ENCODE measurements around the gene CHML.
A peak's percentile ranks its signal among the peaks of the same experiment; 100 is the strongest.

CHML gene

DNA sequence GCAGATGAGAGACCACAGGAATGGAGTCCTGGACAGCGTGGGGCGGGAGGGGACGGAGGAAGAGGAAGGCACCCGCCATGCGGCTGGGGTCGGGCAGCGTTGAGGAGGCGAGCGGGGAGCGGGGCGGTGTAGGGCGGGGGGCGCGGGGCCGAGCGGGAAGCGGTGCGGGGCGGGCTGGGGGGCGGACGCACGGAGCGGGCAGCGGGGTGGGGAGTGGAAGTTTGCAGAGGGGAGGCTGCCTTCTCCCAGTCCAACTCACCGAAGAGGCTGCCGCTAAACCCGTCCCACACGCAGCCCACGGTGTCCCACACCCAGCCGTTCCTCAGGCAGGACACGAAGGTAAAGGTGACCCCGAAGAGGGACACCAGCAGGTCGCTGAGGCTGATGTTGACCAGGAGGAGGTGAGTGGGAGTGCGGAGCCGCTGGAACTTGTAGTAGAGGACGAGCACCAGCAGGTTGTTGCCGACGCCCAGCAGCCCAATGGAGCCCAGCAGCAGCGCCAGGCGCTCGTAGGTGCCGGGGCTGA is 483 bp downstream of the CHML start (continued):
- TF ChIP-seq SCRT1 (tag by site-specific recombination; IDR thresholded peaks at IDR 0.05; ENCODE audit: borderline replicate concordance) (no peak), ZFP69B (tag by site-specific recombination; IDR thresholded peaks at IDR 0.05) (no peak), ZBTB6 (tag by site-specific recombination; IDR thresholded peaks at IDR 0.05) (no peak), ZNF426 (tag by site-specific recombination; IDR thresholded peaks at IDR 0.05) (no peak), ZNF133 (tag by site-specific recombination; IDR thresholded peaks at IDR 0.05) (no peak), ZBTB49 (tag by site-specific recombination; IDR thresholded peaks at IDR 0.05; ENCODE audit: low read depth) (no peak), ZNF600 (tag by site-specific recombination; IDR thresholded peaks at IDR 0.05) (peak; percentile 91), ZNF660 (tag by site-specific recombination; IDR thresholded peaks at IDR 0.05) (no peak), ZBTB8A (tag by site-specific recombination; IDR thresholded peaks at IDR 0.05) (peak; percentile 97), ZNF76 (tag by site-specific recombination; IDR thresholded peaks at IDR 0.05; ENCODE audit: borderline replicate concordance, low read depth) (peak; percentile 60), SP7 (tag by site-specific recombination; IDR thresholded peaks at IDR 0.05) (no peak), ZNF677 (tag by site-specific recombination; IDR thresholded peaks at IDR 0.05) (no peak), SCRT2 (tag by site-specific recombination; IDR thresholded peaks at IDR 0.05) (no peak; the same call in 1 of the 2 replicates), ZNF658 (tag by site-specific recombination; IDR thresholded peaks at IDR 0.05) (no peak), ZNF354C (tag by site-specific recombination; IDR thresholded peaks at IDR 0.05; ENCODE audit: borderline replicate concordance, low read depth) (no peak), ZNF571 (tag by site-specific recombination; IDR thresholded peaks at IDR 0.05) (no peak), ZNF10 (tag by site-specific recombination; IDR thresholded peaks at IDR 0.05) (no peak), ZNF2 (tag by site-specific recombination; IDR thresholded peaks at IDR 0.05) (no peak), ZNF292 (tag by site-specific recombination; IDR thresholded peaks at IDR 0.05; ENCODE audit: borderline replicate concordance, low read depth) (no peak), ZNF202 (tag by site-specific recombination; IDR thresholded peaks at IDR 0.05; ENCODE audit: borderline replicate concordance) (no peak), KLF16 (tag by site-specific recombination; IDR thresholded peaks at IDR 0.05) (peak; percentile 64; the same call in 1 of the 2 replicates), ZSCAN23 (tag by site-specific recombination; IDR thresholded peaks at IDR 0.05) (no peak), EGR2 (tag by site-specific recombination; IDR thresholded peaks at IDR 0.05; ENCODE audit: low read depth) (peak; percentile 67; the same call in 1 of the 2 replicates), ZNF610 (tag by site-specific recombination; IDR thresholded peaks at IDR 0.05; ENCODE audit: borderline replicate concordance) (peak; percentile 44; the same call in 1 of the 2 replicates), KLF1 (tag by site-specific recombination; IDR thresholded peaks at IDR 0.05) (0 out of 2 replicates have a peak, but pooled peaks have one; percentile 12), ZNF169 (tag by site-specific recombination; IDR thresholded peaks at IDR 0.05) (no peak), HOXD13 (CRISPR knock-in tag; IDR thresholded peaks at IDR 0.05; ENCODE audit: borderline replicate concordance) (no peak), ZNF670 (tag by site-specific recombination; IDR thresholded peaks at IDR 0.05; ENCODE audit: low read depth) (no peak), ZNF768 (tag by site-specific recombination; IDR thresholded peaks at IDR 0.05) (no peak)
- TF ChIP-seq, protein P1, sequence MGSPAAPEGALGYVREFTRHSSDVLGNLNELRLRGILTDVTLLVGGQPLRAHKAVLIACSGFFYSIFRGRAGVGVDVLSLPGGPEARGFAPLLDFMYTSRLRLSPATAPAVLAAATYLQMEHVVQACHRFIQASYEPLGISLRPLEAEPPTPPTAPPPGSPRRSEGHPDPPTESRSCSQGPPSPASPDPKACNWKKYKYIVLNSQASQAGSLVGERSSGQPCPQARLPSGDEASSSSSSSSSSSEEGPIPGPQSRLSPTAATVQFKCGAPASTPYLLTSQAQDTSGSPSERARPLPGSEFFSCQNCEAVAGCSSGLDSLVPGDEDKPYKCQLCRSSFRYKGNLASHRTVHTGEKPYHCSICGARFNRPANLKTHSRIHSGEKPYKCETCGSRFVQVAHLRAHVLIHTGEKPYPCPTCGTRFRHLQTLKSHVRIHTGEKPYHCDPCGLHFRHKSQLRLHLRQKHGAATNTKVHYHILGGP (tag by site-specific recombination; IDR thresholded peaks at IDR 0.05), result no peak
- TF ChIP-seq, protein P2, sequence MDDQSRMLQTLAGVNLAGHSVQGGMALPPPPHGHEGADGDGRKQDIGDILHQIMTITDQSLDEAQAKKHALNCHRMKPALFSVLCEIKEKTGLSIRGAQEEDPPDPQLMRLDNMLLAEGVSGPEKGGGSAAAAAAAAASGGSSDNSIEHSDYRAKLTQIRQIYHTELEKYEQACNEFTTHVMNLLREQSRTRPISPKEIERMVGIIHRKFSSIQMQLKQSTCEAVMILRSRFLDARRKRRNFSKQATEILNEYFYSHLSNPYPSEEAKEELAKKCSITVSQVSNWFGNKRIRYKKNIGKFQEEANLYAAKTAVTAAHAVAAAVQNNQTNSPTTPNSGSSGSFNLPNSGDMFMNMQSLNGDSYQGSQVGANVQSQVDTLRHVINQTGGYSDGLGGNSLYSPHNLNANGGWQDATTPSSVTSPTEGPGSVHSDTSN (CRISPR knock-in tag; IDR thresholded peaks at IDR 0.05), result no peak
- TF ChIP-seq, protein P3, sequence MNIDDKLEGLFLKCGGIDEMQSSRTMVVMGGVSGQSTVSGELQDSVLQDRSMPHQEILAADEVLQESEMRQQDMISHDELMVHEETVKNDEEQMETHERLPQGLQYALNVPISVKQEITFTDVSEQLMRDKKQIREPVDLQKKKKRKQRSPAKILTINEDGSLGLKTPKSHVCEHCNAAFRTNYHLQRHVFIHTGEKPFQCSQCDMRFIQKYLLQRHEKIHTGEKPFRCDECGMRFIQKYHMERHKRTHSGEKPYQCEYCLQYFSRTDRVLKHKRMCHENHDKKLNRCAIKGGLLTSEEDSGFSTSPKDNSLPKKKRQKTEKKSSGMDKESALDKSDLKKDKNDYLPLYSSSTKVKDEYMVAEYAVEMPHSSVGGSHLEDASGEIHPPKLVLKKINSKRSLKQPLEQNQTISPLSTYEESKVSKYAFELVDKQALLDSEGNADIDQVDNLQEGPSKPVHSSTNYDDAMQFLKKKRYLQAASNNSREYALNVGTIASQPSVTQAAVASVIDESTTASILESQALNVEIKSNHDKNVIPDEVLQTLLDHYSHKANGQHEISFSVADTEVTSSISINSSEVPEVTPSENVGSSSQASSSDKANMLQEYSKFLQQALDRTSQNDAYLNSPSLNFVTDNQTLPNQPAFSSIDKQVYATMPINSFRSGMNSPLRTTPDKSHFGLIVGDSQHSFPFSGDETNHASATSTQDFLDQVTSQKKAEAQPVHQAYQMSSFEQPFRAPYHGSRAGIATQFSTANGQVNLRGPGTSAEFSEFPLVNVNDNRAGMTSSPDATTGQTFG (tag by site-specific recombination; IDR thresholded peaks at IDR 0.05; ENCODE audit: borderline replicate concordance), result no peak

Data from HEK293 (cell line).